Brain microvascular endothelial cell (primary cell): ENCODE measurements around the gene ANKRD34B.

Experiments
- DNase-seq: peaks from one replicate; pipeline ENCODE4 v3.0.0-alpha.2; 2020
- H3K27ac ChIP-seq: fragments of 250-450 bp; sonication (Bioruptor Pico); 2 replicates; pipeline ENCODE4 v1.5.1; 2020; ENCODE audit warnings: mild to moderate bottlenecking, moderate library complexity
- H3K27me3 ChIP-seq: fragments of 250-450 bp; sonication (Bioruptor Pico); replicated peaks from 2 replicates; pipeline ENCODE4 v1.5.1; 2020; ENCODE audit warnings: mild to moderate bottlenecking
- H3K36me3 ChIP-seq: fragments of 250-450 bp; sonication (Bioruptor Pico); replicated peaks from 2 replicates; pipeline ENCODE4 v1.5.1; 2020; ENCODE audit warnings: mild to moderate bottlenecking
- H3K4me3 ChIP-seq: 2 replicates; pipeline ENCODE4 v1.5.1; 2011; ENCODE audit warnings: low read depth, mild to moderate bottlenecking, control low read depth, low read length, moderate library complexity
- CTCF ChIP-seq: IDR thresholded peaks from 2 replicates; pipeline ENCODE4 v1.5.1; 2011; ENCODE audit warnings: low read depth, mild to moderate bottlenecking, moderate library complexity, low read length, control low read depth, inconsistent platforms; ENCODE audit errors: missing control alignments
- in situ Hi-C: cut with HindIII; loops from 2 replicates; pipeline ENCODE4 v1.10.0; 2017; ENCODE audit warnings: low sequenced_read_pairs, low pct_ligation_motif_present

Gene ANKRD34B

GRCh38 chr5:80569961-80570786, at the start of gene ANKRD34B:
Gene ANKRD34B (minus strand): TSS chr5:80570280. CDS start chr5:80560019, 10,261 bp downstream.
- peaks cover 24% of the 10 kb centered on the region for H3K27me3 ChIP-seq
- DNase-seq = no peak
- in situ Hi-C loops = no loop called here
- no peak within 1 kb of the TSS for H3K27ac ChIP-seq
- H3K4me3 ChIP-seq = peak within 1 kb of the TSS; percentile 42
- H3K36me3 ChIP-seq = no peaks in the 10 kb centered on the region
- TF ChIP-seq CTCF = no peak

GRCh38 chr5:80619086-80619485, 49.0 kb upstream of the ANKRD34B start:
- no peak for DNase-seq
- TF ChIP-seq CTCF = no peak
- no peaks in the 10 kb centered on the region for H3K36me3 ChIP-seq
- H3K27ac ChIP-seq = no peak overlapping the region
- H3K4me3 ChIP-seq = no peak overlapping the region
- in situ Hi-C loops = no loop called here
- no peaks in the 10 kb centered on the region for H3K27me3 ChIP-seq

GRCh38 chr5:80618438-80618837, 48.4 kb upstream of the ANKRD34B start:
- in situ Hi-C loops = no loop called here
- Histone ChIP-seq H3K27me3 (no peaks in the 10 kb centered on the region), H3K36me3 (no peaks in the 10 kb centered on the region), H3K4me3 (no peak overlapping the region), H3K27ac (no peak overlapping the region)
- no peak for TF ChIP-seq CTCF
- no peak for DNase-seq

GRCh38 chr5:80615266-80615914, 45.3 kb upstream of the ANKRD34B start:
- in situ Hi-C loops = no loop called here
- Histone ChIP-seq H3K27me3 (no peaks in the 10 kb centered on the region), H3K36me3 (no peaks in the 10 kb centered on the region), H3K27ac (no peak overlapping the region), H3K4me3 (no peak overlapping the region)
- no peak for TF ChIP-seq CTCF
- DNase-seq = no peak

- H3K36me3 ChIP-seq = no peaks in the 10 kb centered on the region
- H3K27ac ChIP-seq = no peak overlapping the region
- DNase-seq = no peak
- no peak for TF ChIP-seq CTCF
- in situ Hi-C loops = no loop called here
- H3K27me3 ChIP-seq = no peaks in the 10 kb centered on the region
- no peak overlapping the region for H3K4me3 ChIP-seq
Observed at GRCh38 chr5:80609692-80610091, 39.6 kb upstream of the ANKRD34B start.

- TF ChIP-seq CTCF = no peak
- Histone ChIP-seq H3K27me3 (no peaks in the 10 kb centered on the region), H3K4me3 (no peak overlapping the region), H3K36me3 (no peaks in the 10 kb centered on the region), H3K27ac (no peak overlapping the region)
- in situ Hi-C loops = no loop called here
- DNase-seq = no peak
Observed at GRCh38 chr5:80608731-80609130, 38.7 kb upstream of the ANKRD34B start.
